BLaER1 (cell line): Measurements from ENCODE around the gene HLA-E.
A peak's percentile ranks its signal among the peaks of the same experiment; 100 is the strongest.

ENCODE experiments used
- H3K27ac ChIP-seq: shearing (Covaris generic); formaldehyde crosslinking; 2 replicates; pipeline ENCODE4 v1.8.1; 2022
- H3K27me3 ChIP-seq: shearing (Covaris generic); formaldehyde crosslinking; 2 replicates; pipeline ENCODE4 v1.8.1; 2022
- H3K36me3 ChIP-seq: shearing (Covaris generic); formaldehyde crosslinking; 2 replicates; pipeline ENCODE4 v1.8.1; 2022
- H3K4me1 ChIP-seq: shearing (Covaris generic); formaldehyde crosslinking; 2 replicates; pipeline ENCODE4 v1.8.1; 2022
- H3K4me2 ChIP-seq: shearing (Covaris generic); formaldehyde crosslinking; 2 replicates; pipeline ENCODE4 v1.8.1; 2022
- H3K4me3 ChIP-seq: shearing (Covaris generic); formaldehyde crosslinking; 2 replicates; pipeline ENCODE4 v1.8.1; 2022
- H3K9ac ChIP-seq: shearing (Covaris generic); formaldehyde crosslinking; 2 replicates; pipeline ENCODE4 v1.8.1; 2022
- H3K9me3 ChIP-seq: shearing (Covaris generic); formaldehyde crosslinking; 2 replicates; pipeline ENCODE4 v1.8.1; 2022
- H4K20me1 ChIP-seq: shearing (Covaris generic); formaldehyde crosslinking; 2 replicates; pipeline ENCODE4 v1.8.1; 2022
- Cebpa-rat ChIP-seq: shearing (Covaris generic); IDR thresholded peaks from 2 replicates; pipeline ENCODE4 v1.8.1; 2022

The HLA-E gene

DNA sequence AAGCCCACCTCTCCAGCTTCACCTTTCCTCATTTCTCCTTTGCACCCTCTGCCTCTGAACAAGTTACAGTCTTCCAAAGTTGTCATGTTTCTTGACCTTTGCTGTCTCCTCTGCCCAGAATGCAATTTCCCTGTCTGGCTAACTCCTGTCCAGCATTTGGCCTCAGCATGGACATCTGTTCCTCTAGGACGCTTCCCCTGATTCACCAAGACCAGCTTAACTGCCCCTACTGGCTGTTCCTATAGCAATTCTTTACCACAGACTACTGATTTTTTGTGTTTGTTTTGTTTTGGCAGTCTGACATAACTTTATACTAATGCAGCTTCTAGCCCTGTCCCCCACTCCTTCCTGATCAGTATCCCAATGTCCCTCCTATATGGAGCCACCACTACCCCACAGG, 53.6 kb downstream of the HLA-E start:
- H3K27ac ChIP-seq = no peak overlapping the region
- peaks cover 32% of the 10 kb centered on the region for H3K36me3 ChIP-seq
- H4K20me1 ChIP-seq = no peaks in the 10 kb centered on the region
- H3K9me3 ChIP-seq = no peaks in the 10 kb centered on the region
- H3K4me1 ChIP-seq = peaks cover 25% of the 10 kb centered on the region
- H3K4me2 ChIP-seq = peak overlapping the region; percentile 91
- H3K4me3 ChIP-seq = no peak overlapping the region
- H3K27me3 ChIP-seq = no peaks in the 10 kb centered on the region
- H3K9ac ChIP-seq = 0 out of 2 replicates have a peak overlapping the region, but pooled peaks have one; percentile 56
- no peak for TF ChIP-seq Cebpa-rat
